Measurements from ENCODE around the gene TAF10. TPM values are rescaled to one million over a fixed set of nuclear protein-coding genes. Genes with fewer than 3 reads are reported as not detected.

The TAF10 gene
- total RNA-seq, result 80.7 and 97.0 TPM in 2 replicates

GRCh38 chr11:6612213-6613041 lies at the start of gene TAF10:
TSS of gene TAF10 (minus strand) at chr11:6612216. CDS start at chr11:6612189, 27 bp downstream.

GRCh38 chr11:6655790-6656583 lies 44.0 kb upstream of the TAF10 start, which contains the start of gene DCHS1:
TSS of gene DCHS1 (minus strand) at chr11:6655809. CDS start at chr11:6641613, 14,196 bp downstream.

DNA sequence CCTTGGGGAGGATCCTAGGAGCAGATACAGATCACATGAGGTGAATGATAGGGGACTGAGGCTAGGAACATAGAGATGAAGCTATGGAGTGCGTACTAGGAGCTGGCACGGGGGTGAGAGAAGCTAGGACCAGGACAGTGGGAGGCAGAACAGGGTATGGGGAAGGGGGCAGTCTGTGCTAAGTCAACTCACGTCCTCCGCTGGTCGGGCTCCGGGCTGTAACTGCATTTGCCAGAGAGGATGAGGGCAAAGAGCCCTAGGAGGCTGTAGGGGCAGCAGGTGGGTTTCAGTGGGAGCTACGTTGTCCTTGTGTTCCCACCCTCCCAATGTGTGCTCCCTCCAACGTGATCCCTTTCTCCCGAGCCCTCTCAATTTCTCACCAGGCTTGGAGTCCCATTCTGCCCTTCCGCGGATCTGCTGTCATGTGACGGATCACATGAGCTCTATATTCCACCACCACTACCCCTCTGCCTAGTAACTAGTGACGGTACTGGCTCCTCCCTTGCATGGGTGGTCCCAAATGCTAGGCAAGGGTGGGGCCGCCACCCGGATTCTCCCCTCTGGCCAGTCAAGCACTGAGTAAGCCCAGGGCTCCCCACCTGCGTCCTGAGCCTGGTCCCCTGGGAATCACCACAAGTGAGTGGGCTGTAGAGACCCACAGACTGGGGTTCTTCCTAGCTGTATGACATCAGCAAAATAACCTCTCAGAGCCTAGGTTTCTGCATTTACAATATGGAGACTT lies 7.2 kb upstream of the TAF10 start, which contains the start of gene TPP1:
Gene TPP1, minus strand, starts transcription at position 419 of the 742 bp plus-strand sequence. Its CDS starts 22 bp downstream, at position 397.

GRCh38 chr11:6603287-6604080 lies 8.5 kb downstream of the TAF10 start, which contains the start of the genes ILK and RRP8:
TSS of gene ILK (plus strand) at chr11:6603774. CDS start at chr11:6604272, 498 bp downstream.
TSS of gene RRP8 (minus strand) at chr11:6603616. CDS start at chr11:6603502, 114 bp downstream.

Other genes with a start within 250 kb of the TAF10 start
- 27.9 and 35.1 TPM in 2 replicates for gene SMPD1, start 221.7 kb downstream of the TAF10 start, total RNA-seq
- 45.8 and 46.4 TPM in 2 replicates for gene APBB1, start 193.1 kb downstream of the TAF10 start, total RNA-seq
- gene HPX, start 171.2 kb downstream of the TAF10 start, total RNA-seq, result 0.43 and 0.46 TPM in 2 replicates
- 12.2 and 18.2 TPM in 2 replicates for gene TRIM3, start 138.3 kb downstream of the TAF10 start, total RNA-seq
- 59.4 and 60.3 TPM in 2 replicates for gene ARFIP2, start 130.9 kb downstream of the TAF10 start, total RNA-seq
- 33.6 and 38.2 TPM in 2 replicates for gene TIMM10B, start 130.7 kb downstream of the TAF10 start, total RNA-seq
- gene DNHD1, start 114.9 kb downstream of the TAF10 start, total RNA-seq, result 5.3 and 8.0 TPM in 2 replicates
- 7.7 and 10.1 TPM in 2 replicates for gene RRP8, start 8.6 kb downstream of the TAF10 start, total RNA-seq
- 144 and 175 TPM in 2 replicates for gene ILK, start 8.4 kb downstream of the TAF10 start, total RNA-seq
- gene TPP1, start 7.2 kb upstream of the TAF10 start, total RNA-seq, result 42.2 and 101 TPM in 2 replicates
- gene DCHS1, start 43.6 kb upstream of the TAF10 start, total RNA-seq, result 2.0 and 5.2 TPM in 2 replicates
- 54.6 and 61.5 TPM in 2 replicates for gene MRPL17, start 71.1 kb upstream of the TAF10 start, total RNA-seq
- gene OR2AG2, start 159.8 kb upstream of the TAF10 start, total RNA-seq, result under 0.01 TPM in 2 replicates
- gene OR2AG1, start 170.8 kb upstream of the TAF10 start, total RNA-seq, result not detected in 2 replicates
- 0.14 and 0.37 TPM in 2 replicates for gene OR6A2, start 187.5 kb upstream of the TAF10 start, total RNA-seq
- not detected in 2 replicates for gene OR10A5, start 233.5 kb upstream of the TAF10 start, total RNA-seq